Measurements from ENCODE around the gene RASSF10. TPM values are rescaled to one million over a fixed set of nuclear protein-coding genes. Genes with fewer than 3 reads are reported as not detected.
A peak's percentile ranks its signal among the peaks of the same experiment; 100 is the strongest.

Gene RASSF10
- total RNA-seq = not detected
- not detected for polyA plus RNA-seq

GRCh38 chr11:13008625-13009475, at the start of gene RASSF10:
Gene RASSF10, plus strand, starts transcription at chr11:13009316. Its CDS starts 261 bp downstream, at chr11:13009577.
- Mint-ChIP-seq H3K4me3 (peak within 1 kb of the TSS in 4 of 8 donors; percentile 26 to 48 (median 42)), H3K27ac (no peak within 1 kb of the TSS)
- POLR2A ChIA-PET (ENCODE audit: partially characterized antibody) = no interaction called here

GRCh38 chr11:12961615-12962014, 47.5 kb upstream of the RASSF10 start:
- Histone ChIP-seq H3K27me3 (ENCODE audit: insufficient read depth, low read length) (no peaks in the 10 kb centered on the region), H3K9me3 (ENCODE audit: control insufficient read depth in 1 of 2, low read length in 2 of 2) (no peaks in the 10 kb centered on the region), H3K4me3 (ENCODE audit: low read length in 2 of 2) (no peak overlapping the region), H3K4me1 (ENCODE audit: insufficient read depth, low read length) (no peaks in the 10 kb centered on the region), H3K36me3 (ENCODE audit: insufficient read depth, low read length) (no peaks in the 10 kb centered on the region), H3K27ac (ENCODE audit: low read depth, low read length) (no peak overlapping the region)
- Mint-ChIP-seq H3K9me3 (no peaks in the 10 kb centered on the region), H3K4me3 (no peak overlapping the region), H3K27ac (no peak overlapping the region), H3K4me1 (no peaks in the 10 kb centered on the region), H3K27me3 (peaks cover 14 to 15% of the 10 kb centered on the region in 2 donors), H3K36me3 (no peaks in the 10 kb centered on the region)
- POLR2A ChIA-PET (ENCODE audit: partially characterized antibody) = no interaction called here
- no peak for DNase-seq
- CTCF ChIA-PET (ENCODE audit: partially characterized antibody) = interaction anchor here (1.6 kb wide), 1 partner anchor 222 kb away, joined by 4 read pairs; no protein-coding TSS in a partner anchor
- intact Hi-C loops (cut with micrococcal nuclease) = no loop called here

More at GRCh38 chr11:13008625-13009475, at the start of gene RASSF10:
- H3K4me1 ChIP-seq (ENCODE audit: insufficient read depth, low read length) = no peaks in the 10 kb centered on the region
- intact Hi-C loops (cut with micrococcal nuclease) = no loop called here
- H3K27me3 ChIP-seq (ENCODE audit: insufficient read depth, low read length) = peaks cover 12% of the 10 kb centered on the region
- H3K27ac ChIP-seq (ENCODE audit: low read depth, low read length) = no peak within 1 kb of the TSS
- Mint-ChIP-seq H3K27me3 (peaks cover 48 to 59% of the 10 kb centered on the region in 2 donors), H3K4me1 (peaks cover 4 to 16% (median 5%) of the 10 kb centered on the region in 4 donors), H3K36me3 (no peaks in the 10 kb centered on the region), H3K9me3 (no peaks in the 10 kb centered on the region)
- DNase-seq = no peak
- no peak within 1 kb of the TSS for H3K4me3 ChIP-seq (ENCODE audit: low read length in 2 of 2)
- CTCF ChIA-PET (ENCODE audit: partially characterized antibody) = no interaction called here
- H3K36me3 ChIP-seq (ENCODE audit: insufficient read depth, low read length) = no peaks in the 10 kb centered on the region
- H3K9me3 ChIP-seq (ENCODE audit: control insufficient read depth in 1 of 2, low read length in 2 of 2) = no peaks in the 10 kb centered on the region

- H3K4me1 ChIP-seq (ENCODE audit: insufficient read depth, low read length) = no peaks in the 10 kb centered on the region
- no peaks in the 10 kb centered on the region for H3K9me3 ChIP-seq (ENCODE audit: control insufficient read depth in 1 of 2, low read length in 2 of 2)
- H3K36me3 ChIP-seq (ENCODE audit: insufficient read depth, low read length) = no peaks in the 10 kb centered on the region
- Mint-ChIP-seq H3K9me3 (no peaks in the 10 kb centered on the region), H3K4me3 (no peak overlapping the region), H3K36me3 (no peaks in the 10 kb centered on the region), H3K27ac (no peak overlapping the region), H3K4me1 (no peaks in the 10 kb centered on the region), H3K27me3 (peaks cover 16 to 18% of the 10 kb centered on the region in 2 donors)
- DNase-seq = no peak
- no peaks in the 10 kb centered on the region for H3K27me3 ChIP-seq (ENCODE audit: insufficient read depth, low read length)
- intact Hi-C loops (cut with micrococcal nuclease) = no loop called here
- no peak overlapping the region for H3K4me3 ChIP-seq (ENCODE audit: low read length in 2 of 2)
- no peak overlapping the region for H3K27ac ChIP-seq (ENCODE audit: low read depth, low read length)
- ChIA-PET POLR2A (ENCODE audit: partially characterized antibody) (no interaction called here), CTCF (ENCODE audit: partially characterized antibody) (interaction anchor here (1.0 to 1.6 kb wide), 4 partner anchors 16 to 373 kb away, joined by 3 to 4 read pairs (median 4); no protein-coding TSS in a partner anchor)
Observed at GRCh38 chr11:12962306-12962705, 46.8 kb upstream of the RASSF10 start.

GRCh38 chr11:12963051-12963450, 46.1 kb upstream of the RASSF10 start:
- ChIA-PET CTCF (ENCODE audit: partially characterized antibody) (interaction anchor here (0.9 to 3.5 kb wide), 9 partner anchors 11 to 396 kb away, joined by 3 to 21 read pairs (median 3); no protein-coding TSS in a partner anchor), POLR2A (ENCODE audit: partially characterized antibody) (no interaction called here)
- H3K4me3 Mint-ChIP-seq = no peak overlapping the region
- H3K27ac ChIP-seq (ENCODE audit: low read depth, low read length) = no peak overlapping the region
- no peak for DNase-seq
- intact Hi-C loops (cut with micrococcal nuclease) = no loop called here
- no peaks in the 10 kb centered on the region for H3K4me1 Mint-ChIP-seq
- H3K9me3 Mint-ChIP-seq = no peaks in the 10 kb centered on the region
- H3K36me3 Mint-ChIP-seq = no peaks in the 10 kb centered on the region
- no peak overlapping the region for H3K4me3 ChIP-seq (ENCODE audit: low read length in 2 of 2)
- H3K9me3 ChIP-seq (ENCODE audit: control insufficient read depth in 1 of 2, low read length in 2 of 2) = no peaks in the 10 kb centered on the region
- H3K4me1 ChIP-seq (ENCODE audit: insufficient read depth, low read length) = no peaks in the 10 kb centered on the region
- no peaks in the 10 kb centered on the region for H3K36me3 ChIP-seq (ENCODE audit: insufficient read depth, low read length)
- no peak overlapping the region for H3K27ac Mint-ChIP-seq
- peaks cover 18 to 21% of the 10 kb centered on the region in 2 donors for H3K27me3 Mint-ChIP-seq
- no peaks in the 10 kb centered on the region for H3K27me3 ChIP-seq (ENCODE audit: insufficient read depth, low read length)

GRCh38 chr11:12963792-12964536, 45.2 kb upstream of the RASSF10 start:
- Histone ChIP-seq H3K27ac (ENCODE audit: low read depth, low read length) (no peak overlapping the region), H3K27me3 (ENCODE audit: insufficient read depth, low read length) (no peaks in the 10 kb centered on the region), H3K36me3 (ENCODE audit: insufficient read depth, low read length) (no peaks in the 10 kb centered on the region), H3K4me1 (ENCODE audit: insufficient read depth, low read length) (no peaks in the 10 kb centered on the region), H3K9me3 (ENCODE audit: control insufficient read depth in 1 of 2, low read length in 2 of 2) (no peaks in the 10 kb centered on the region), H3K4me3 (ENCODE audit: low read length in 2 of 2) (no peak overlapping the region)
- DNase-seq = peak; percentile 41 to 60 (median 52)
- intact Hi-C loops (cut with micrococcal nuclease) = loop anchor here (1.0 to 2.0 kb wide), 5 partner anchors 219 to 633 kb away; no protein-coding TSS in a partner anchor
- Mint-ChIP-seq H3K27me3 (peaks cover 18 to 21% of the 10 kb centered on the region in 2 donors), H3K27ac (peak overlapping the region in 1 of 7 donors; percentile 31), H3K9me3 (no peaks in the 10 kb centered on the region), H3K4me3 (no peak overlapping the region), H3K36me3 (no peaks in the 10 kb centered on the region), H3K4me1 (no peaks in the 10 kb centered on the region)
- CTCF ChIA-PET (ENCODE audit: partially characterized antibody) = interaction anchor here (0.6 to 3.5 kb wide), 21 partner anchors 10 to 502 kb away, joined by 3 to 21 read pairs (median 3); no protein-coding TSS in a partner anchor
- POLR2A ChIA-PET (ENCODE audit: partially characterized antibody) = no interaction called here

GRCh38 chr11:12964650-12965049, 44.5 kb upstream of the RASSF10 start:
- no peak overlapping the region for H3K4me3 Mint-ChIP-seq
- POLR2A ChIA-PET (ENCODE audit: partially characterized antibody) = no interaction called here
- CTCF ChIA-PET (ENCODE audit: partially characterized antibody) = interaction anchor here (1.1 to 3.5 kb wide), 14 partner anchors 9 to 672 kb away, joined by 3 to 21 read pairs (median 3); no protein-coding TSS in a partner anchor

GRCh38 chr11:12966002-12966401, 43.1 kb upstream of the RASSF10 start:
- Mint-ChIP-seq H3K4me1 (no peaks in the 10 kb centered on the region), H3K27me3 (peaks cover 21 to 23% of the 10 kb centered on the region in 2 donors), H3K4me3 (no peak overlapping the region), H3K9me3 (peaks cover 0 to 1% (median 0%) of the 10 kb centered on the region in 8 donors), H3K36me3 (no peaks in the 10 kb centered on the region), H3K27ac (no peak overlapping the region)
- Histone ChIP-seq H3K27me3 (ENCODE audit: insufficient read depth, low read length) (no peaks in the 10 kb centered on the region), H3K9me3 (ENCODE audit: control insufficient read depth in 1 of 2, low read length in 2 of 2) (no peaks in the 10 kb centered on the region), H3K36me3 (ENCODE audit: insufficient read depth, low read length) (no peaks in the 10 kb centered on the region), H3K27ac (ENCODE audit: low read depth, low read length) (no peak overlapping the region), H3K4me3 (ENCODE audit: low read length in 2 of 2) (no peak overlapping the region), H3K4me1 (ENCODE audit: insufficient read depth, low read length) (no peaks in the 10 kb centered on the region)
- no peak for DNase-seq
- intact Hi-C loops (cut with micrococcal nuclease) = no loop called here
- ChIA-PET CTCF (ENCODE audit: partially characterized antibody) (interaction anchor here (1.0 to 3.5 kb wide), 8 partner anchors 8 to 673 kb away, joined by 3 to 21 read pairs (median 3); no protein-coding TSS in a partner anchor), POLR2A (ENCODE audit: partially characterized antibody) (no interaction called here)

More at GRCh38 chr11:12964650-12965049, 44.5 kb upstream of the RASSF10 start:
- no peaks in the 10 kb centered on the region for H3K27me3 ChIP-seq (ENCODE audit: insufficient read depth, low read length)
- no peaks in the 10 kb centered on the region for H3K9me3 Mint-ChIP-seq
- no peaks in the 10 kb centered on the region for H3K4me1 ChIP-seq (ENCODE audit: insufficient read depth, low read length)
- intact Hi-C loops (cut with micrococcal nuclease) = loop anchor here (1.0 to 2.0 kb wide), 5 partner anchors 218 to 633 kb away; no protein-coding TSS in a partner anchor
- no peak overlapping the region for H3K27ac Mint-ChIP-seq
- H3K27me3 Mint-ChIP-seq = peaks cover 20 to 21% of the 10 kb centered on the region in 2 donors
- DNase-seq = no peak
- no peak overlapping the region for H3K4me3 ChIP-seq (ENCODE audit: low read length in 2 of 2)
- no peaks in the 10 kb centered on the region for H3K36me3 ChIP-seq (ENCODE audit: insufficient read depth, low read length)
- no peaks in the 10 kb centered on the region for H3K4me1 Mint-ChIP-seq
- H3K36me3 Mint-ChIP-seq = no peaks in the 10 kb centered on the region
- H3K27ac ChIP-seq (ENCODE audit: low read depth, low read length) = no peak overlapping the region
- no peaks in the 10 kb centered on the region for H3K9me3 ChIP-seq (ENCODE audit: control insufficient read depth in 1 of 2, low read length in 2 of 2)
